Ishikawa (cell line): Measurements from ENCODE around the gene KIF16B.

Experiments used
- CEBPB ChIP-seq: IDR thresholded peaks from 2 replicates; pipeline ENCODE4 v1.6.1; 2012
- CREB1 ChIP-seq: IDR thresholded peaks from 2 replicates; pipeline ENCODE4 v1.6.1; 2012; ENCODE audit warnings: low read depth
- EGR1 ChIP-seq: IDR thresholded peaks from 2 replicates; pipeline ENCODE4 v1.6.1; 2012
- EP300 ChIP-seq: IDR thresholded peaks from 2 replicates; pipeline ENCODE4 v1.6.1; 2012; ENCODE audit warnings: borderline replicate concordance
- FOXM1 ChIP-seq: IDR thresholded peaks from 2 replicates; pipeline ENCODE4 v1.6.1; 2012; ENCODE audit warnings: low read depth, borderline replicate concordance
- MAX ChIP-seq: IDR thresholded peaks from 2 replicates; pipeline ENCODE4 v1.6.1; 2012
- NFIC ChIP-seq: IDR thresholded peaks from 2 replicates; pipeline ENCODE4 v1.6.1; 2012
- RAD21 ChIP-seq: IDR thresholded peaks from 2 replicates; pipeline ENCODE4 v1.6.1; 2012; ENCODE audit warnings: low read depth
- REST ChIP-seq: IDR thresholded peaks from 2 replicates; pipeline ENCODE4 v1.6.1; 2012; ENCODE audit warnings: low read depth, mild to moderate bottlenecking
- TAF1 ChIP-seq: IDR thresholded peaks from 2 replicates; pipeline ENCODE4 v1.6.1; 2012; ENCODE audit warnings: low read depth, mild to moderate bottlenecking
- TCF12 ChIP-seq: IDR thresholded peaks from 2 replicates; pipeline ENCODE4 v1.6.1; 2012; ENCODE audit warnings: low read depth
- TEAD4 ChIP-seq: IDR thresholded peaks from 2 replicates; pipeline ENCODE4 v1.6.1; 2012
- USF1 ChIP-seq: IDR thresholded peaks from 2 replicates; pipeline ENCODE4 v1.6.1; 2012
- YY1 ChIP-seq: IDR thresholded peaks from 2 replicates; pipeline ENCODE4 v1.6.1; 2012; ENCODE audit warnings: low read depth

- TF ChIP-seq REST (no peak), RAD21 (no peak), TEAD4 (no peak), CEBPB (no peak), NFIC (no peak), TAF1 (no peak), MAX (no peak), FOXM1 (no peak), TCF12 (no peak), USF1 (no peak), YY1 (no peak), EP300 (no peak), EGR1 (no peak), CREB1 (no peak)
Measured at GRCh38 chr20:16575390-16576140, 2.3 kb upstream of the KIF16B start.
